ENCODE results near the gene ST6GALNAC6.

ST6GALNAC6 gene

DNA sequence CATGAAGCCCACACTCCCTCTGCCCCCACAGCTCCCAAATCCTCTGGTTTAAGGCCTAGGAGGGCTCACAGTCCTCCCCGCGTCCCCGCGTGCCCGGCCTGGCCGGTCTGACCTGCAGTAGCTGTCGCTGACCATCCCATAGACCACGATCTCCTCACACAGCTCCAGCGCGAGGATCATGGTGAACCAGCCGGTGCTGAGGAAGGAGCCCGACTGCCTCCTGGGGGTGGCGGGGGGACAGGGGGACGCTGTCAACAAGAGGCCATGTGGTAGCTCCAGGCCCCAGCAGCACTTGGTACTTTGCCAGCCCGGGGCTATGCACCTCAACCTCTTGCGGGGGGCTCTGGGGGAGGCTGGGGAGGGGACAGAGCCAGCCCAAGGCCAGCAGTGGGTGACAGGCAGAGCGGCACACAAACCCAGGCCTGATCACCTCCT, 10.5 kb upstream of the ST6GALNAC6 start:
- no peak overlapping the region for H3K9ac ChIP-seq (ENCODE audit: low read depth, low read length, poor library complexity, severe bottlenecking)
- no peaks in the 10 kb centered on the region for H3K79me2 ChIP-seq (ENCODE audit: insufficient read depth, low read length)
- no peaks in the 10 kb centered on the region for H4K20me1 ChIP-seq (ENCODE audit: insufficient read depth, low read length, poor library complexity, severe bottlenecking)
- no peak overlapping the region for H2AFZ ChIP-seq (ENCODE audit: low read length)
- no peak for TF ChIP-seq EZH2phosphoT487 (IDR thresholded peaks at IDR 0.05; ENCODE audit: borderline replicate concordance)
- TF ChIP-seq, protein P1, sequence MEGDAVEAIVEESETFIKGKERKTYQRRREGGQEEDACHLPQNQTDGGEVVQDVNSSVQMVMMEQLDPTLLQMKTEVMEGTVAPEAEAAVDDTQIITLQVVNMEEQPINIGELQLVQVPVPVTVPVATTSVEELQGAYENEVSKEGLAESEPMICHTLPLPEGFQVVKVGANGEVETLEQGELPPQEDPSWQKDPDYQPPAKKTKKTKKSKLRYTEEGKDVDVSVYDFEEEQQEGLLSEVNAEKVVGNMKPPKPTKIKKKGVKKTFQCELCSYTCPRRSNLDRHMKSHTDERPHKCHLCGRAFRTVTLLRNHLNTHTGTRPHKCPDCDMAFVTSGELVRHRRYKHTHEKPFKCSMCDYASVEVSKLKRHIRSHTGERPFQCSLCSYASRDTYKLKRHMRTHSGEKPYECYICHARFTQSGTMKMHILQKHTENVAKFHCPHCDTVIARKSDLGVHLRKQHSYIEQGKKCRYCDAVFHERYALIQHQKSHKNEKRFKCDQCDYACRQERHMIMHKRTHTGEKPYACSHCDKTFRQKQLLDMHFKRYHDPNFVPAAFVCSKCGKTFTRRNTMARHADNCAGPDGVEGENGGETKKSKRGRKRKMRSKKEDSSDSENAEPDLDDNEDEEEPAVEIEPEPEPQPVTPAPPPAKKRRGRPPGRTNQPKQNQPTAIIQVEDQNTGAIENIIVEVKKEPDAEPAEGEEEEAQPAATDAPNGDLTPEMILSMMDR (conservative IDR thresholded peaks at IDR 0.05; ENCODE audit: low read length) = no peak
- H3K4me3 ChIP-seq (ENCODE audit: low read length, poor library complexity, severe bottlenecking) = no peak overlapping the region
- H3K9me3 ChIP-seq (ENCODE audit: insufficient read depth, low read depth, low read length) = no peaks in the 10 kb centered on the region
- H3K27me3 ChIP-seq (ENCODE audit: insufficient read depth, low read length, poor library complexity, severe bottlenecking) = no peaks in the 10 kb centered on the region
- peaks cover 24% of the 10 kb centered on the region for H3K4me1 ChIP-seq (ENCODE audit: insufficient read depth, low read length, poor library complexity, severe bottlenecking)
- H3F3A ChIP-seq (ENCODE audit: low read depth) = peaks cover 5% of the 10 kb centered on the region; the same call in 1 of the 2 replicates
- no peaks in the 10 kb centered on the region for H3K36me3 ChIP-seq (ENCODE audit: insufficient read depth, low read length)
- no peak overlapping the region for H3K4me2 ChIP-seq (ENCODE audit: low read depth, low read length, poor library complexity, severe bottlenecking)
- no peaks in the 10 kb centered on the region for H3K9me2 ChIP-seq (replicated peaks; ENCODE audit: low read depth, low read length)

DNA sequence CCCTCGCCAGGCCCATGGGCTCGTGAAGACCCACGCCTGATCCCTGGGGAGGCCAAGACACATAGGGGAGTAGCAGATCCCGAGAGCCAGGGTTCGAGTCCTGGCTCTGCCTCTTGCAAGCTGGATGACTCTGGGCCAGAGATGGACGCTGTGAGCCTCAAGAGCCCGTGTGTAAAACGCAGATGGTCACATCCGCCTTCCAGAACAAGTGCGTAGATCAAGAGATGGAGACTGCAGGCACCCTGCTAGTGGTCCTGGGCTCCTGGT, 9.2 kb upstream of the ST6GALNAC6 start:
- TF ChIP-seq EZH2phosphoT487 (IDR thresholded peaks at IDR 0.05; ENCODE audit: borderline replicate concordance) = no peak
- TF ChIP-seq, protein P1 (conservative IDR thresholded peaks at IDR 0.05; ENCODE audit: low read length) = no peak
- Histone ChIP-seq H3K79me2 (ENCODE audit: insufficient read depth, low read length) (no peaks in the 10 kb centered on the region), H3K4me1 (ENCODE audit: insufficient read depth, low read length, poor library complexity, severe bottlenecking) (peaks cover 36% of the 10 kb centered on the region), H3K27me3 (ENCODE audit: insufficient read depth, low read length, poor library complexity, severe bottlenecking) (no peaks in the 10 kb centered on the region), H3K4me3 (ENCODE audit: low read length, poor library complexity, severe bottlenecking) (no peak overlapping the region), H3K9ac (ENCODE audit: low read depth, low read length, poor library complexity, severe bottlenecking) (no peak overlapping the region), H4K20me1 (ENCODE audit: insufficient read depth, low read length, poor library complexity, severe bottlenecking) (no peaks in the 10 kb centered on the region), H2AFZ (ENCODE audit: low read length) (no peak overlapping the region), H3K9me3 (ENCODE audit: insufficient read depth, low read depth, low read length) (no peaks in the 10 kb centered on the region), H3K4me2 (ENCODE audit: low read depth, low read length, poor library complexity, severe bottlenecking) (no peak overlapping the region), H3K9me2 (replicated peaks; ENCODE audit: low read depth, low read length) (no peaks in the 10 kb centered on the region), H3K36me3 (ENCODE audit: insufficient read depth, low read length) (no peaks in the 10 kb centered on the region), H3F3A (ENCODE audit: low read depth) (peaks cover 7% of the 10 kb centered on the region; the same call in 1 of the 2 replicates)

DNA sequence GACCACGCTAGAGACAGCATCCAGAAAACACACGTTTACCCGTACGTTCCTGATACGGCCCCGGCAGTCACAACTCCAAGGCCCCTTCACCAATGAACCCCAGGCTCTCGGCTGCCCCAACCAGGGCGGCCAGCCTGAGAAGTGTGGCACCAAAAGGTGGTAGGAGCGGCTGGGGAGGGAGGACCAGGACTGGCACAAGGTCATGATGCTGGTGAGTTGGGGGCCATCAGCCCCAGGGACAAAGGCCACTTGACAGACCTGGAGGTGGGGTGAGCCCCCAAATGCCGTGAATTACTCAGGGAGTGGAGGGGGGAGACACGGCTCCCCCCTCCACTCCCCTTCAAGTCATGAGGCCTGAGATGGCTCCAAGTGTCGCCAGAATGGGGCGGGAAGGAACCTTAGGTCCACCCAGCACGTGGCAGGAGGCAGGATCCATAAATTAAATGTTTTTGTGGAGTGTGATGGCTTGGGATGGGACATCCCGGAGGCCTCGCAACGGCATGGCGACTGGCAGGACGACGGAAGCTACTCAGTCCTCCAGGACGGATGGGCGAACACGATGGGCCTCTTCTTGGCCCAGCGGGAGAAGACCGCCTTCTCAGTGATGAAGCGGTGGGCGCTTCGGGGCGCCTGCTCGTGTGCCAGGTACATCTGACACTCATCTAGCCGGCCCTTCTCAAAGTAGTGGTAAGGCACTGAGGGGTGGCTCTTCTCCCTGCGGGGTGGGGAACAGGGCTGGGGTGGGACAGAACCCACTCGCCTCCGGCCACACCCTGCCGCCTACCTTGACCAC, 8.7 kb upstream of the ST6GALNAC6 start:
- H3K9me2 ChIP-seq (replicated peaks; ENCODE audit: low read depth, low read length) = no peaks in the 10 kb centered on the region
- no peaks in the 10 kb centered on the region for H3K79me2 ChIP-seq (ENCODE audit: insufficient read depth, low read length)
- no peaks in the 10 kb centered on the region for H3K36me3 ChIP-seq (ENCODE audit: insufficient read depth, low read length)
- H3K9me3 ChIP-seq (ENCODE audit: insufficient read depth, low read depth, low read length) = no peaks in the 10 kb centered on the region
- peaks cover 40% of the 10 kb centered on the region for H3K4me1 ChIP-seq (ENCODE audit: insufficient read depth, low read length, poor library complexity, severe bottlenecking)
- no peaks in the 10 kb centered on the region for H4K20me1 ChIP-seq (ENCODE audit: insufficient read depth, low read length, poor library complexity, severe bottlenecking)
- no peaks in the 10 kb centered on the region for H3K27me3 ChIP-seq (ENCODE audit: insufficient read depth, low read length, poor library complexity, severe bottlenecking)
- no peak for TF ChIP-seq EZH2phosphoT487 (IDR thresholded peaks at IDR 0.05; ENCODE audit: borderline replicate concordance)
- TF ChIP-seq, protein P1 (conservative IDR thresholded peaks at IDR 0.05; ENCODE audit: low read length) = no peak
- no peak overlapping the region for H3K4me3 ChIP-seq (ENCODE audit: low read length, poor library complexity, severe bottlenecking)
- peaks cover 7% of the 10 kb centered on the region for H3F3A ChIP-seq (ENCODE audit: low read depth)
- no peak overlapping the region for H2AFZ ChIP-seq (ENCODE audit: low read length)
- H3K9ac ChIP-seq (ENCODE audit: low read depth, low read length, poor library complexity, severe bottlenecking) = no peak overlapping the region
- no peak overlapping the region for H3K4me2 ChIP-seq (ENCODE audit: low read depth, low read length, poor library complexity, severe bottlenecking)

Measured in Loucy (cell line).